ENCODE results near the gene TNFAIP8L2. TPM values are rescaled to one million over a fixed set of nuclear protein-coding genes. Genes with fewer than 3 reads are reported as not detected.

Gene TNFAIP8L2
- total and polyA plus RNA-seq, 2 of the 8 experiments (the other 6 are each of a cell fraction or from before 2014, with no cell fraction given), result not detected

DNA sequence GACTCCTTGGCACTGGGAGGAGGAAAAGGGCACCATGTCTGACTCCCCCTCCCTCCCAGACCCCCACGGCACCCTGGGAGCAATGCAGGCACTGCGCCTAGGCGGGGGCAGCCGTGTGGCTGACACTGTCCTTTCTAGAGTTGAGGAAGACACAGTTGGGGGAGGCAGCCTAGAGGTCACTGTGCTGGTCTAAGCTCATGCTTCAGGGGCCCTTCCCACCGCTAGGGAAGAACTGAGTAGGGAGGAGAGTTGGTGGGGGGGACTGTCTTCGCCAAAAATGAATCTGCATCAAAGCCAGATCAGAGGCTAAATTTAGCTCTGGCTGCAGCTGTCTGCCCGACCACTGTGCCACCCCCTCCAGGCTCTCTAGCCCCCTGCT lies 13.4 kb upstream of the TNFAIP8L2 start:
- Histone ChIP-seq H3K23ac (ENCODE audit: insufficient read length) (no peak overlapping the region), H2AK5ac (ENCODE audit: low read depth, low read length) (no peak overlapping the region), H2BK15ac (ENCODE audit: low read length) (0 out of 2 replicates have a peak overlapping the region, but pooled peaks have one; percentile 18), H2AFZ (ENCODE audit: low read length) (no peak overlapping the region), H3K4me1 (replicated peaks in 1 of 4; ENCODE audit: control insufficient read depth in 3 of 4, insufficient read depth in 4 of 4, low read length in 3 of 4) (peaks cover 15 to 31% (median 21%) of the 10 kb centered on the region in 4 experiments), H2BK12ac (ENCODE audit: low read depth, low read length) (no peak overlapping the region), H4K20me1 (replicated peaks in 1 of 2; ENCODE audit: control insufficient read depth in 1 of 2, insufficient read depth in 2 of 2, low read length in 2 of 2) (no peaks in the 10 kb centered on the region), H3K9ac (replicated peaks in 1 of 4; ENCODE audit: extremely low read depth in 1 of 4, low read depth in 3 of 4, low read length in 3 of 4) (no peak overlapping the region), H3K79me2 (ENCODE audit: control insufficient read depth in 1 of 2, insufficient read depth in 2 of 2, low read length in 2 of 2) (no peaks in the 10 kb centered on the region), H3K36me3 (ENCODE audit: control insufficient read depth in 2 of 4, insufficient read depth in 4 of 4, low read length in 3 of 4) (peaks cover 0 to 4% (median 0%) of the 10 kb centered on the region in 4 experiments; a peak in 3 of 8 replicates), H4K91ac (replicated peaks; ENCODE audit: insufficient read length, low read length) (no peak overlapping the region), H2BK5ac (ENCODE audit: low read depth, low read length) (peak overlapping the region; percentile 55; the same call in 1 of the 2 replicates), H2BK120ac (replicated peaks; ENCODE audit: low read depth, low read length) (no peak overlapping the region), H3K4ac (replicated peaks; ENCODE audit: insufficient read length, low read depth, low read length) (no peak overlapping the region), H3K9me3 (ENCODE audit: insufficient read depth in 2 of 2, low read depth in 1 of 2, low read length in 1 of 2) (no peaks in the 10 kb centered on the region), H3K4me3 (ENCODE audit: extremely low read depth in 1 of 4, insufficient read depth in 2 of 4, low read depth in 3 of 4, low read length in 4 of 4) (no peak overlapping the region), H3K14ac (ENCODE audit: insufficient read length) (no peak overlapping the region), H3K27ac (ENCODE audit: low read depth, low read length) (no peak overlapping the region), H3K79me1 (ENCODE audit: low read depth, low read length) (peaks cover 5% of the 10 kb centered on the region; the same call in 1 of the 2 replicates), H3K56ac (replicated peaks; ENCODE audit: insufficient read length, low read depth, low read length) (no peak overlapping the region), H4K5ac (ENCODE audit: insufficient read length, low read depth, low read length) (no peak overlapping the region), H3K18ac (ENCODE audit: extremely low read depth, low read length) (no peak overlapping the region), H2BK20ac (ENCODE audit: low read length) (no peak overlapping the region), H3K4me2 (ENCODE audit: insufficient read depth in 1 of 2, low read depth in 2 of 2, low read length in 2 of 2) (no peak overlapping the region; a peak in 1 of 4 replicates), H3K27me3 (replicated peaks in 1 of 4; ENCODE audit: control insufficient read depth in 3 of 4, extremely low read depth in 1 of 4, insufficient read depth in 3 of 4, low read length in 3 of 4) (peaks cover 0 to 17% (median 8%) of the 10 kb centered on the region in 4 experiments; a peak in 5 of 7 replicates), H4K8ac (ENCODE audit: extremely low read depth, insufficient read depth, low read length) (no peak overlapping the region), H3K23me2 (ENCODE audit: low read depth, low read length) (peaks cover 16% of the 10 kb centered on the region)
- CTCF ChIA-PET (ENCODE audit: partially characterized antibody), result interaction anchor here (0.6 to 4.7 kb wide), 9 partner anchors 10 to 118 kb away, joined by 3 to 54 read pairs (median 4); partner anchors contain the start of genes TMOD4 and TNFAIP8L2
- 86% methylated on average over 7 of the region's 7 CpGs; no CpG with 5 or more reads in 1 of the 2 experiments for WGBS, 2 experiments (ENCODE audit: extremely low coverage in 1 of 2, insufficient coverage in 1 of 2, insufficient read length in 1 of 2, insufficient replicate concordance in 2 of 2, low coverage in 1 of 2, low lambda C conversion rate in 2 of 2, missing lambda C conversion rate in 1 of 2)
- DNase-seq (ENCODE audit: low read depth in 1 of 2, low spot score in 2 of 2) (no peak), FAIRE-seq (no peak)
- POLR2A ChIA-PET (ENCODE audit: partially characterized antibody), result interaction anchor here (0.6 to 10.7 kb wide), 5 partner anchors 11 to 245 kb away, joined by 3 to 124 read pairs (median 4); partner anchors contain the start of gene VPS72
- TF ChIP-seq, protein P1, sequence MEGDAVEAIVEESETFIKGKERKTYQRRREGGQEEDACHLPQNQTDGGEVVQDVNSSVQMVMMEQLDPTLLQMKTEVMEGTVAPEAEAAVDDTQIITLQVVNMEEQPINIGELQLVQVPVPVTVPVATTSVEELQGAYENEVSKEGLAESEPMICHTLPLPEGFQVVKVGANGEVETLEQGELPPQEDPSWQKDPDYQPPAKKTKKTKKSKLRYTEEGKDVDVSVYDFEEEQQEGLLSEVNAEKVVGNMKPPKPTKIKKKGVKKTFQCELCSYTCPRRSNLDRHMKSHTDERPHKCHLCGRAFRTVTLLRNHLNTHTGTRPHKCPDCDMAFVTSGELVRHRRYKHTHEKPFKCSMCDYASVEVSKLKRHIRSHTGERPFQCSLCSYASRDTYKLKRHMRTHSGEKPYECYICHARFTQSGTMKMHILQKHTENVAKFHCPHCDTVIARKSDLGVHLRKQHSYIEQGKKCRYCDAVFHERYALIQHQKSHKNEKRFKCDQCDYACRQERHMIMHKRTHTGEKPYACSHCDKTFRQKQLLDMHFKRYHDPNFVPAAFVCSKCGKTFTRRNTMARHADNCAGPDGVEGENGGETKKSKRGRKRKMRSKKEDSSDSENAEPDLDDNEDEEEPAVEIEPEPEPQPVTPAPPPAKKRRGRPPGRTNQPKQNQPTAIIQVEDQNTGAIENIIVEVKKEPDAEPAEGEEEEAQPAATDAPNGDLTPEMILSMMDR (IDR thresholded peaks at IDR 0.05; ENCODE audit: control extremely low read depth in 1 of 3, insufficient read depth in 1 of 3, low read depth in 1 of 3, low read length in 3 of 3), result peak in 1 of 3 experiments; percentile 7; a peak in 1 of 4 replicates
- no peak for TF ChIP-seq EGR1 (IDR thresholded peaks at IDR 0.05; ENCODE audit: borderline replicate concordance, low read depth, low read length)
- no peak for TF ChIP-seq TAF7 (optimal IDR thresholded peaks at IDR 0.05; ENCODE audit: borderline replicate concordance, low read depth, low read length)
- no peak for TF ChIP-seq ASH2L (IDR thresholded peaks at IDR 0.05; ENCODE audit: low read length)

All from H1 (cell line).